Liver (tissue), 9 donors: Measurements from ENCODE around the gene MT2A. TPM values are rescaled to one million over a fixed set of nuclear protein-coding genes. Genes with fewer than 3 reads are reported as not detected.

Source experiments
- DNase-seq: peaks from one replicate; pipeline ENCODE4 v3.0.0-alpha.2; 2017; ENCODE audit warnings: low spot score
- H3K27ac ChIP-seq, 2 donors: one replicate each; pipeline ENCODE4 v1.7.0; 2013; ENCODE audit warnings: inconsistent platforms in 2 of 2, low read length in 2 of 2, control low read depth in 1 of 2, low read depth in 1 of 2, mild to moderate bottlenecking in 1 of 2
- H3K27me3 ChIP-seq, 4 donors: one replicate each; pipeline versions ENCODE4 v1.6.1 to v1.7.0; 2013; ENCODE audit warnings: low read length in 3 of 4, inconsistent platforms in 1 of 4, mild to moderate bottlenecking in 1 of 4, moderate library complexity in 1 of 4; ENCODE audit not compliant: control insufficient read depth in 4 of 4, insufficient read depth in 4 of 4
- H3K36me3 ChIP-seq, 4 donors: one replicate each; pipeline versions ENCODE4 v1.6.1 to v1.7.0; 2013; ENCODE audit warnings: low read length in 3 of 4, mild to moderate bottlenecking in 3 of 4, low read depth in 1 of 4, moderate library complexity in 1 of 4; ENCODE audit not compliant: control insufficient read depth in 4 of 4, insufficient read depth in 3 of 4
- H3K4me1 ChIP-seq, 4 donors: one replicate each; pipeline versions ENCODE4 v1.6.1 to v1.7.0; 2013; ENCODE audit warnings: low read length in 3 of 4, mild to moderate bottlenecking in 3 of 4, moderate library complexity in 1 of 4; ENCODE audit not compliant: control insufficient read depth in 4 of 4, insufficient read depth in 4 of 4
- H3K4me3 ChIP-seq, 3 donors: one replicate each; pipeline versions ENCODE4 v1.6.1 to v1.7.0; 2013; ENCODE audit warnings: low read length in 3 of 3, control low read depth in 1 of 3, low read depth in 1 of 3, mild to moderate bottlenecking in 1 of 3
- H3K9ac ChIP-seq, 2 donors: one replicate each; pipeline ENCODE4 v1.7.0; 2013; ENCODE audit warnings: low read length in 2 of 2, mild to moderate bottlenecking in 2 of 2, moderate library complexity in 2 of 2, control low read depth in 1 of 2, low read depth in 1 of 2
- H3K9me3 ChIP-seq, 4 donors: one replicate each; pipeline versions ENCODE4 v1.6.1 to v1.7.0; 2013; ENCODE audit warnings: low read length in 3 of 4; ENCODE audit not compliant: control insufficient read depth in 4 of 4
- EGR1 ChIP-seq, 2 donors: IDR thresholded peaks; 2 replicates each; pipeline ENCODE4 v1.6.1; 2016 to 2018; ENCODE audit warnings: antibody characterized with exemption in 2 of 2, low read depth in 2 of 2
- FOXA1 ChIP-seq: IDR thresholded peaks from 2 replicates; pipeline ENCODE4 v1.6.1; 2016; ENCODE audit warnings: antibody characterized with exemption
- FOXA2 ChIP-seq: IDR thresholded peaks from 2 replicates; pipeline ENCODE4 v1.6.1; 2016; ENCODE audit warnings: antibody characterized with exemption
- GABPA ChIP-seq, 2 donors: IDR thresholded peaks in 1 of 2; conservative IDR thresholded peaks in 1 of 2; 2 replicates each; pipeline ENCODE4 v1.6.1; 2016; ENCODE audit warnings: antibody characterized with exemption in 2 of 2, mild to moderate bottlenecking in 1 of 2, moderate library complexity in 1 of 2
- HNF4A ChIP-seq, 2 donors: conservative IDR thresholded peaks; 2 replicates each; pipeline ENCODE4 v1.6.1; 2016; ENCODE audit warnings: antibody characterized with exemption in 2 of 2, mild to moderate bottlenecking in 2 of 2
- HNF4G ChIP-seq: IDR thresholded peaks from 2 replicates; pipeline ENCODE4 v1.6.1; 2016; ENCODE audit warnings: antibody characterized with exemption
- JUND ChIP-seq, 2 donors: IDR thresholded peaks; 2 replicates each; pipeline ENCODE4 v1.6.1; 2016; ENCODE audit warnings: antibody characterized with exemption in 2 of 2
- NR2F2 ChIP-seq: IDR thresholded peaks from 2 replicates; pipeline ENCODE4 v1.6.1; 2016; ENCODE audit warnings: antibody characterized with exemption
- RAD21 ChIP-seq, 2 donors: IDR thresholded peaks; 2 replicates each; pipeline ENCODE4 v1.6.1; 2016; ENCODE audit warnings: antibody characterized with exemption in 2 of 2, mild to moderate bottlenecking in 2 of 2
- RXRA ChIP-seq, 2 donors: IDR thresholded peaks; 2 replicates each; pipeline ENCODE4 v1.6.1; 2017 to 2018; ENCODE audit warnings: antibody characterized with exemption in 2 of 2, mild to moderate bottlenecking in 1 of 2
- SP1 ChIP-seq: IDR thresholded peaks from 2 replicates; pipeline ENCODE4 v1.6.1; 2018; ENCODE audit warnings: antibody characterized with exemption, mild to moderate bottlenecking
- TAF1 ChIP-seq: conservative IDR thresholded peaks from 2 replicates; pipeline ENCODE4 v1.6.1; 2016; ENCODE audit warnings: antibody characterized with exemption, mild to moderate bottlenecking
- YY1 ChIP-seq: IDR thresholded peaks from 2 replicates; pipeline ENCODE4 v1.6.1; 2016; ENCODE audit warnings: antibody characterized with exemption, mild to moderate bottlenecking
- WGBS: extraction: QIAGEN DNeasy Blood & Tissue Kit; methylation state at CpG from one replicate; pipeline ENCODE4 v1.1.7; 2013; 5-methylcytosine and 5-hydroxymethylcytosine counted together
- polyA plus RNA-seq, 2 donors: library from polyadenylated mRNA; stranded (reverse) in 1 of 2; unstranded in 1 of 2; fragments of 200-250 nt in 1 of 2; fragments of >200 nt in 1 of 2; fragmentation: Nextera tagmentation in 1 of 2; extraction: Ambion mirVana in 1 of 2; gene quantifications; one replicate each; pipeline versions ENCODE4 v1.2.1 to v1.2.3, GENCODE V29; 2013 to 2015
- total RNA-seq, 2 donors: library from RNA; depleted of rRNA; stranded (reverse); fragments of >200 nt; gene quantifications; one replicate each; pipeline ENCODE4 v1.2.3, GENCODE V29; 2014
- TF ChIP-seq, protein P1 (sequence below): IDR thresholded peaks from 2 replicates; pipeline ENCODE4 v1.6.1; 2016; ENCODE audit warnings: antibody characterized with exemption, mild to moderate bottlenecking
- TF ChIP-seq, protein P2 (sequence below): IDR thresholded peaks from 2 replicates; pipeline ENCODE4 v1.6.1; 2016; ENCODE audit warnings: antibody characterized with exemption
- TF ChIP-seq, protein P3 (sequence below): IDR thresholded peaks from 2 replicates; pipeline ENCODE4 v1.6.1; 2016; ENCODE audit warnings: antibody characterized with exemption
- TF ChIP-seq, protein P4 (sequence below): fragments of 150-350 bp; IDR thresholded peaks from 2 replicates; pipeline ENCODE4 v1.5.1; 2017; ENCODE audit warnings: improper control_type of control experiment, low read depth, low read length; ENCODE audit not compliant: missing input control
- TF ChIP-seq, protein P5 (sequence below): IDR thresholded peaks from 2 replicates; pipeline ENCODE4 v1.6.1; 2016; ENCODE audit warnings: antibody characterized with exemption
- donor health status: healthy.
- donor health status: healthy.
- donor health status: healthy.
- donor health status: healthy.
- donor health status: healthy.

MT2A gene
- total and polyA plus RNA-seq, 4 donors: 45.8 to 5,206 (median 2,233) TPM

DNA sequence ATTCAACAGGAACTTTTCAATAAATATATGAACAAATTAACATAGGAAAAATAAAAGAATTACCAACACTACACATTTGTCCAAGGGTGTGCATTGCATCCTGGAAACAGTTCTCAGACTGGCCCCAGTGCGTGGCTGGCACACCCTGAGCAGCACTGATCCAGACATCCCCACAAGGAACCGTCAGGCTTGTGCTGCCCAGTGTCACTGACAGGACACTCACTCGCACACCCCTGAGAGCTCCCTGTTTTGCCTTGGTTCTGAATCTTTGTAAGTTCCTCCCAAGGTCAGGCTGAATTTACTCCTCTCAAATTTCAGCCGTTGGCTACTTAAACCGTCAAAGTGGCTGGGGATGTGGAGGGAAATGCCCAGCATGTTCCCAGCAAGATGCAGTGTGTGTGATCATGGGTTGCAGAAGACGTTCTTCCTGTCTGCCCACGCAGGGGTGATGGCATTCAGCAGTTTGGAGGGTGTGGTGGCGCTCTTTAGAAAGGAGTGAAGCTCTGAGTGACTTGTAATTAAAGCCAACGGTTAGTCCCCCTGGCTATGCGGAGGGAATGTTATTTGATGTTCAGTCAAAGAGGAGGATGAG is 1.7 kb downstream of the MT2A start (continued):
- TF ChIP-seq, protein P1, sequence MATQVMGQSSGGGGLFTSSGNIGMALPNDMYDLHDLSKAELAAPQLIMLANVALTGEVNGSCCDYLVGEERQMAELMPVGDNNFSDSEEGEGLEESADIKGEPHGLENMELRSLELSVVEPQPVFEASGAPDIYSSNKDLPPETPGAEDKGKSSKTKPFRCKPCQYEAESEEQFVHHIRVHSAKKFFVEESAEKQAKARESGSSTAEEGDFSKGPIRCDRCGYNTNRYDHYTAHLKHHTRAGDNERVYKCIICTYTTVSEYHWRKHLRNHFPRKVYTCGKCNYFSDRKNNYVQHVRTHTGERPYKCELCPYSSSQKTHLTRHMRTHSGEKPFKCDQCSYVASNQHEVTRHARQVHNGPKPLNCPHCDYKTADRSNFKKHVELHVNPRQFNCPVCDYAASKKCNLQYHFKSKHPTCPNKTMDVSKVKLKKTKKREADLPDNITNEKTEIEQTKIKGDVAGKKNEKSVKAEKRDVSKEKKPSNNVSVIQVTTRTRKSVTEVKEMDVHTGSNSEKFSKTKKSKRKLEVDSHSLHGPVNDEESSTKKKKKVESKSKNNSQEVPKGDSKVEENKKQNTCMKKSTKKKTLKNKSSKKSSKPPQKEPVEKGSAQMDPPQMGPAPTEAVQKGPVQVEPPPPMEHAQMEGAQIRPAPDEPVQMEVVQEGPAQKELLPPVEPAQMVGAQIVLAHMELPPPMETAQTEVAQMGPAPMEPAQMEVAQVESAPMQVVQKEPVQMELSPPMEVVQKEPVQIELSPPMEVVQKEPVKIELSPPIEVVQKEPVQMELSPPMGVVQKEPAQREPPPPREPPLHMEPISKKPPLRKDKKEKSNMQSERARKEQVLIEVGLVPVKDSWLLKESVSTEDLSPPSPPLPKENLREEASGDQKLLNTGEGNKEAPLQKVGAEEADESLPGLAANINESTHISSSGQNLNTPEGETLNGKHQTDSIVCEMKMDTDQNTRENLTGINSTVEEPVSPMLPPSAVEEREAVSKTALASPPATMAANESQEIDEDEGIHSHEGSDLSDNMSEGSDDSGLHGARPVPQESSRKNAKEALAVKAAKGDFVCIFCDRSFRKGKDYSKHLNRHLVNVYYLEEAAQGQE: no peak

DNA sequence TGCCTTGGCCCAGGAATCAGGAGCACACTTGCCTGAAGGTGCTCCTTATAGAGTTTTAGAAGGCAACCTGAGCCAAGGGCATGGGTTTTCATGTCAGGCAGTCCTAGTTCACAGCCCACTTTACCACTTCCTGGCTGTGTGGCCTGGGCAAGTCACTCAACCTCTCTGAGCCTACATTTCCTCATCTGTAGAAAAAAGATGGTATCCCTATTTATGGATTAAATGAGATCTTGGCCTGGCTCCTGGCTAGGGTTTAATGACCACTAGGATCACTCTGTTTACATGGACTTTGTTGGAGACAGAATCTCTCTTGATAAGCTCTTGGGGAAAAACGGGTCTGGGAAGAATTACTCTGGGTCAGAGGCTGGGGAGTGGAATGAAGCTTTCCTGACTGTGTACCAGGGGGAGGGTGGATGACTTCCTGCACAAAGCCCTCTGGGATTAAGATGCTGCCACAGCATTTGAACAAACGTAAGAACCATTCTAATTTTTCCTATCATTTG is 2.3 kb downstream of the MT2A start:
- Histone ChIP-seq H3K4me1 (peaks cover 5 to 34% (median 10%) of the 10 kb centered on the region in 4 donors), H3K36me3 (no peaks in the 10 kb centered on the region), H3K9ac (peak overlapping the region; percentile 84 to 98), H3K9me3 (no peaks in the 10 kb centered on the region), H3K4me3 (peak overlapping the region; percentile 68 to 90 (median 88)), H3K27me3 (no peaks in the 10 kb centered on the region), H3K27ac (peak overlapping the region; percentile 98 to 99)
- 15% methylated on average over 2 of the region's 2 CpGs for WGBS
- TF ChIP-seq NR2F2 (peak; percentile 79), FOXA2 (peak; percentile 64), GABPA (IDR thresholded peaks at IDR 0.05 in 1 of 2, conservative IDR thresholded peaks at IDR 0.05 in 1 of 2) (peak; percentile 32 to 39), YY1 (no peak), TAF1 (peak; percentile 25), EGR1 (IDR thresholded peaks at IDR 0.05; ENCODE audit: low read depth in 2 of 2) (no peak), RXRA (IDR thresholded peaks at IDR 0.05) (peak; percentile 90 to 94), HNF4A (conservative IDR thresholded peaks at IDR 0.05) (peak; percentile 72 to 76), SP1 (peak; percentile 70), JUND (IDR thresholded peaks at IDR 0.05) (peak in 1 of 2 donors; percentile 38), FOXA1 (no peak), HNF4G (peak; percentile 57), RAD21 (IDR thresholded peaks at IDR 0.05) (peak; percentile 23 to 27)
- TF ChIP-seq, protein P2, sequence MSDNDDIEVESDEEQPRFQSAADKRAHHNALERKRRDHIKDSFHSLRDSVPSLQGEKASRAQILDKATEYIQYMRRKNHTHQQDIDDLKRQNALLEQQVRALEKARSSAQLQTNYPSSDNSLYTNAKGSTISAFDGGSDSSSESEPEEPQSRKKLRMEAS: peak; percentile 38
- TF ChIP-seq, protein P3, sequence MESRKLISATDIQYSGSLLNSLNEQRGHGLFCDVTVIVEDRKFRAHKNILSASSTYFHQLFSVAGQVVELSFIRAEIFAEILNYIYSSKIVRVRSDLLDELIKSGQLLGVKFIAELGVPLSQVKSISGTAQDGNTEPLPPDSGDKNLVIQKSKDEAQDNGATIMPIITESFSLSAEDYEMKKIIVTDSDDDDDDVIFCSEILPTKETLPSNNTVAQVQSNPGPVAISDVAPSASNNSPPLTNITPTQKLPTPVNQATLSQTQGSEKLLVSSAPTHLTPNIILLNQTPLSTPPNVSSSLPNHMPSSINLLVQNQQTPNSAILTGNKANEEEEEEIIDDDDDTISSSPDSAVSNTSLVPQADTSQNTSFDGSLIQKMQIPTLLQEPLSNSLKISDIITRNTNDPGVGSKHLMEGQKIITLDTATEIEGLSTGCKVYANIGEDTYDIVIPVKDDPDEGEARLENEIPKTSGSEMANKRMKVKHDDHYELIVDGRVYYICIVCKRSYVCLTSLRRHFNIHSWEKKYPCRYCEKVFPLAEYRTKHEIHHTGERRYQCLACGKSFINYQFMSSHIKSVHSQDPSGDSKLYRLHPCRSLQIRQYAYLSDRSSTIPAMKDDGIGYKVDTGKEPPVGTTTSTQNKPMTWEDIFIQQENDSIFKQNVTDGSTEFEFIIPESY: no peak
- TF ChIP-seq, protein P4, sequence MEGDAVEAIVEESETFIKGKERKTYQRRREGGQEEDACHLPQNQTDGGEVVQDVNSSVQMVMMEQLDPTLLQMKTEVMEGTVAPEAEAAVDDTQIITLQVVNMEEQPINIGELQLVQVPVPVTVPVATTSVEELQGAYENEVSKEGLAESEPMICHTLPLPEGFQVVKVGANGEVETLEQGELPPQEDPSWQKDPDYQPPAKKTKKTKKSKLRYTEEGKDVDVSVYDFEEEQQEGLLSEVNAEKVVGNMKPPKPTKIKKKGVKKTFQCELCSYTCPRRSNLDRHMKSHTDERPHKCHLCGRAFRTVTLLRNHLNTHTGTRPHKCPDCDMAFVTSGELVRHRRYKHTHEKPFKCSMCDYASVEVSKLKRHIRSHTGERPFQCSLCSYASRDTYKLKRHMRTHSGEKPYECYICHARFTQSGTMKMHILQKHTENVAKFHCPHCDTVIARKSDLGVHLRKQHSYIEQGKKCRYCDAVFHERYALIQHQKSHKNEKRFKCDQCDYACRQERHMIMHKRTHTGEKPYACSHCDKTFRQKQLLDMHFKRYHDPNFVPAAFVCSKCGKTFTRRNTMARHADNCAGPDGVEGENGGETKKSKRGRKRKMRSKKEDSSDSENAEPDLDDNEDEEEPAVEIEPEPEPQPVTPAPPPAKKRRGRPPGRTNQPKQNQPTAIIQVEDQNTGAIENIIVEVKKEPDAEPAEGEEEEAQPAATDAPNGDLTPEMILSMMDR: no peak
- TF ChIP-seq, protein P1: peak; percentile 52
- TF ChIP-seq, protein P5, sequence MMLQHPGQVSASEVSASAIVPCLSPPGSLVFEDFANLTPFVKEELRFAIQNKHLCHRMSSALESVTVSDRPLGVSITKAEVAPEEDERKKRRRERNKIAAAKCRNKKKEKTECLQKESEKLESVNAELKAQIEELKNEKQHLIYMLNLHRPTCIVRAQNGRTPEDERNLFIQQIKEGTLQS: peak; percentile 56
- no peak for DNase-seq
